CD4-positive, alpha-beta T cell treated with Interferon alpha-2 for 1 hour (primary cell): Measurements from ENCODE around the gene KRTAP5-9.
"Not testable (repeated sequence)": the region's sequence is repeated elsewhere in the genome, so short reads cannot be mapped to it uniquely, and the experiment has no call there.

Experiments used
- DNase-seq, 2 donors: peaks; one replicate each; pipeline ENCODE4 v3.0.0-alpha.2; 2020 to 2022

KRTAP5-9 gene, protein sequence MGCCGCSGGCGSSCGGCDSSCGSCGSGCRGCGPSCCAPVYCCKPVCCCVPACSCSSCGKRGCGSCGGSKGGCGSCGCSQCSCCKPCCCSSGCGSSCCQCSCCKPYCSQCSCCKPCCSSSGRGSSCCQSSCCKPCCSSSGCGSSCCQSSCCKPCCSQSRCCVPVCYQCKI

DNA sequence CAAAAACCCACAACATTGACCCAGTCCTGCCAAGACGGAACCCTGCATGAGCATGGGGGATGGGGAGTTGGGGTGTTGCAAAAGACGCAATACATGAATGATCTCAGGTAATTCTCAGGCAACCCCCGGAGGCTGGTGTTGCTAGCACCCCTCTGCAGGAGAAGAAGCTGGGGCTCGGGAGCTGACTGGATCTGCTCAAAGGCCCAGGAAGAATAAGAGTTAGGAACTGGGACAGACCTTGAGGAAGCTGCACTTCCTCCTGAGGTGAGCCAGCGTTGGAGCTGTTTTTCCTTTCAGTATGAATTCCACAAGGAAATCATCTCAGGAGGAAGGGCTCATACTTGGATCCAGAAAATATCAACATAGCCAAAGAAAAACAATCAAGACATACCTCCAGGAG, at the start of gene KRTAP5-9:
Gene KRTAP5-9 (plus strand): TSS at position 301 of the 400 bp plus-strand sequence. CDS start 238 bp downstream, outside the sequence.
- no peak for DNase-seq

DNA sequence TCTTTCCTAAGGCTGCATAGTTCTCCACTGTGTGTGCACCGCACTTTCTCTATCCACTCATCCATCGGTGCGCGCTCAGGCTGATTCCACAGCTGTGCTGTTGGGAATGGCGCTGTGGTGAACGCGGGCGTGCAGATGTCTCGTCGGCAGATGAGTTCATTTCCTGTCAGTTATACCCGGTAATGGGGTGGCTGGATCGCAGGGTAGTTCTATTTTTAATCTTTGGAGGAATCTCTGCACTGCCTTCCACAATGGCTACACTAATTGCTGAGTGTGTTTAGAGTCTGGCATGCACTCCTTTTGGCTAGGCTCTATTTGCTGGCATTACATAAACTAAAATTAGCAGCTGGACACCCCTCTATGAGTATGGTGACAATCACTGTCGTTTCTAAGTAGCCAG, 49.1 kb upstream of the KRTAP5-9 start:
- DNase-seq = no peak

DNA sequence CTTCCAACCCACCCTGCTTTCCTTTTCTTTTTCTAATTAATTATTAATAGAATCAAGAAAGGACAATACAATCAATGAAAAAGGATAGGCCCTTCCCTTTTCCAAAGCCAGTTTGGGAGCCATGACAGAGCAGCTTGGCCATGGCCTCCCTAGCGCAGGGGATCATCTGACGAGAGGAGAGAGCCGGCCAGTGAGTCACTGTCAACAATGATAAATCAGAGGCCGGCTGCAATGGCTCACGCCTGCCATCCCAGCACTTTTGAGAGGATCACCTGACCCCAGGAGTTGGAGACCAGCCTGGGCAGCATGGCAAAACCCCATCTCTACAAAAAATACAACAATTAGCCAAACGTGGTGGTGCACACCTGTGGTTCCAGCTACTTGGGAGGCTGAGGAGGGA, 48.7 kb upstream of the KRTAP5-9 start:
- DNase-seq = no peak

DNA sequence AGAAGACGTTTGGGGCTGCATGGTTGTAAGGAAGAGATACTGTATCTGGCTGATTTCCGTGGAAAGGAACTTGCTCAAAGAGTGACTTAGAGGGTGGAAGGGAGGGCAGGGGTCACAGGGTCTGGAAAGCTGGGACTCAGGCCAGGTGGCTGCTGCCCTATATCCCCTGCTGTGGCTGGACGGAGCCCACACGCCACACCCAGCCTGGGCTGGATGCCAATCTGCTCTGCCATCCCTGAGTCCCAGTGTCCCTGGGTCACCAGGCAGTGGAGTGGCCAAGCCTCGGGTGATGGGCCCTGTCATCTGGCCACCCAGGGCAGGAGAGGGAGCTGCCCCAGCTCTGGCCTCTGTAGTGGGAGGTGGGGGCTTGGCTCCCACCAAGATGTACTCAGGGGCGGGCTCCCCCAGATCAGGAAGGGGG, 47.6 kb upstream of the KRTAP5-9 start:
- no peak for DNase-seq

DNA sequence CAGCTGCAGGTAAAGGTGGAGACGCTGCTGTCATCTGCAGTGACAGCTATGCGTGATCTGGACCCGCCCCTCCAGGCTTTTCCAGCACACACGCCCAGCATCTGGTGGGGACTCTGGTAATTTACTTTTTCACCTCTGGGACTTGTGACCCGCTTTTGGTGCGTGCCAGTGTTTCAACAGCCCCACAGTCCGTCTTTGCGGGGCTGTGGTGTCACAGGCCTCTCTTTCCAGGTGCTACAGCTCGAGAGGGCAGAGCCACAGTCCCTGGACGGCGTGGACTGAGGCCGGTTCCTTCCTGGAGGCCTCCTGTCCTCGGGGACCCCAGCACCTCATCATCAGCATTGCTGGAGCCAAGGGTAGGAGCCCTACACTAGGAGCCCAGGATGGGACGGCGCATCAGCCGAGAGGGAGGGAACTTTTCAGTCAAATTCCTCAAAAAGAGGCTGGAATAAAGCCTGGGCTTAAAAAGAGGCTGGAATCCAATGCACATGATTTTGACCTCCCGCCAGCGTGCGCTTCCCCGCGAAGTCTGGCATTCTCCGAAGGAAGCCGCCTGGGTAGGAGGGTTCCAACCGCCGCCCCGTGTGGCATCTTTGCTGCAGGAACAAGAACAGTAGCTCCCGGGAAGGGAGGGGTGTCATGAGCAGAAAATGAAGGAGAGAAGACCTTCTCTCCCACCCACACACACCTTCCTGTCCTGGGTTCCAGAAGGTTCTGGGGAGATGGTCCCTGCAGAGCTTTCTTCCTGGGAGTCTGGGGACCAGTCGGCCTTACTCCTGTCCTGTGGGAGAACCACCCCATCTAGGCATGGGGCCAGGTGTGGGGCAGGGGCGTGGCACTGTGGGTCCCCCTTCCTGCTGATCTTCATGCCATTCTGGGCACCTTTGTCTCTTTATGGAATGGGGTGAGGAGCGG, 46.9 kb upstream of the KRTAP5-9 start:
- DNase-seq = no peak

DNA sequence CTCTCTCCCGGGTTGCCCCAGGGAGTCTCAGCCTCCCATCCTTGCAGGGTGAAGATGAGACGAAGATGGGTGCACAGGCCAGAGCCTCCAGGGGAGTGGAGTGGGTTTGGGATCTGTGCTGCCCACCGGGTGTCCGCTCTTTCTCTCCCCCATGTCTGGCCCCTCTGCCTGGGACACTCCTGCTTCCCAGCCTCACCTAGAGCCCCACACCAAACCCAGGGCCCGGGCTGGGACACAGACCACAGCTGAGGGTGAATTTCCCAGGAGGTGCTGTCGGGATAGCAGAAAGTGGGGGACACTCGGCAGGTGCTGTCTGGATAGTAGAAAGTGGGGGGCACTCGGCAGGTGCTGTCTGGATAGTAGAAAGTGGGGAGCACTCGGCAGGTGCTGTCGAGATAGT, 46.2 kb upstream of the KRTAP5-9 start:
- DNase-seq = no peak

DNA sequence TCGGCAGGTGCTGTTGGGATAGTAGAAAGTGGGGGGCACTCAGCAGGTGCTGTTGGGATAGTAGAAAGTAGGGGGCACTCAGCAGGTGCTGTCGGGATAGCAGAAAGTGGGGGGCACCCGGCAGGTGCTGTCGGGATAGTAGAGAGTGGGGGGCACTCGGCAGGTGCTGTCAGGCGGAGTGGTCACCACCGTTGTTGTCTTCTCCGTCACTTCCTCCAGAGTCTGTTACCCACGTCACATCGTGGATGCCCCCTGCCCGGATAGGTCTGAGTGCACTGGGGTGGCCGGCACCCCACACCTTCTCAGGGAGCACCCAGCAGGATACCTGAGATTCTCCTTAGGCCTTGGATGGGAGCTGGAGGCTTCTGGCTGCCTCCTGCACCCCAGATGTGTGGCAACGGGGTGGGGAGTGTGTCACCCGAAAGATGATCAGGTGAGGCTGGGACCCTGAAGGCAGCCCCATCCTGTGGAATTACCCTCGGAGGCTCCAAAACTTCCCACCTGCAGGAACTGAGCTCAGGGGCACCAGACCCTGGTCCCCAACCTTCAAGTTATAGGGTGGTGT, 45.3 kb upstream of the KRTAP5-9 start:
- DNase-seq = no peak

DNA sequence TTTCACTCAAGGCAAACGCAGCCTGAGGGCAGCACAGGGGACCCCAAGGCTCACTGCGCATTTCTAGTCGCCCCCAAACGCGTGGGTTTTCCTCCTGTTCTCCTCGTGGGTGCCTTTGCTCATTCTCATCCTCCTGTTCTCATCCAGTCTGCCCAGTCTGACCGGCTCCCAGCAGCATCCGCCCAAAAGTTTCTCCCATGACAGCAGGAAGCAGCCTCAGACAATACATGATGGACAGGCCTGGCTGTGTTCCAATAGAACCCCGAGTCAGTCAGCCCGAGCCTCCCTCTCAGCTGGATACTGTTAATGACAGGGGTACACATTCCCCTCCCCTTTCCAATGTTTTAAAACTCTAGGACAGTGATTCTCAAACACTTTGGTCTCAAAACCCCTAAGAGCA, 43.7 kb upstream of the KRTAP5-9 start:
- DNase-seq = no peak

DNA sequence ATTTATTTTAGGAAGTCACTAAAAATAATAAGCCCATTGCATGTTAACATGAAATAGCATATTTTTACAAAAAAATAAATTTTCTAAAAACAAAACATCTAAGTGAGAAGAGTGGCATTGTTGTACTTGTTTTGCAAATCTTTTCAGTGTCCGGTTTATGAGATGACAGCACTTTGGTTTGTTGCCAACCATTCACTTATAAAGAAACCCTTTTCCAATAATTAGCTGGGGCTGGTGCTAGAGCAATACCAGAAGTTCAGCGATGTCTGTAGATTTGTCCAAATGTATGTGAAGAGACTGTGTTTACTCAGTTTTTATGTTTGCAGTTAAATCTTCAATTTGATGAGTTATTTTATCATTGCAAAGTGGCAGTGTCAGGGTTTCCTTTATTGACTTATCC, 43.2 kb upstream of the KRTAP5-9 start:
- DNase-seq = no peak

DNA sequence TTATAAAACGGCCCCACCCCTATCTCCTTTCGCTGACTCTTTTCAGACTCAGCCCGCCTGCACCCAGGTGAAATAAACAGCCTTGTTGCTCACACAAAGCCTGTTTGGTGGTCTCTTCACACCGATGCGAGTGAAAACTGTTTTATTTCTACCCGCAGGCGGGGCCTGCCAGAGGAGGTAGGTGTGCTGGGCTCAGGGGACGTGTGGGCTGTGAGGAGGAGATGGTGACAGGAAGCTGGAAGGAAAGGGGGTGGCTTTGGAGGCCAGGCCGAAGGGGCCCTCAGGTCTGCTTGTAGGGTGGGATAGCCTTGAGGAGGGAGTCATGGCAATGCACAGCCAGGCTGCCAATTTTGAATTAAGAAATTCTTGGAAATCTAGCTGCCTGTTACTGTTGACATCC, 42.4 kb upstream of the KRTAP5-9 start:
- no peak for DNase-seq

DNA sequence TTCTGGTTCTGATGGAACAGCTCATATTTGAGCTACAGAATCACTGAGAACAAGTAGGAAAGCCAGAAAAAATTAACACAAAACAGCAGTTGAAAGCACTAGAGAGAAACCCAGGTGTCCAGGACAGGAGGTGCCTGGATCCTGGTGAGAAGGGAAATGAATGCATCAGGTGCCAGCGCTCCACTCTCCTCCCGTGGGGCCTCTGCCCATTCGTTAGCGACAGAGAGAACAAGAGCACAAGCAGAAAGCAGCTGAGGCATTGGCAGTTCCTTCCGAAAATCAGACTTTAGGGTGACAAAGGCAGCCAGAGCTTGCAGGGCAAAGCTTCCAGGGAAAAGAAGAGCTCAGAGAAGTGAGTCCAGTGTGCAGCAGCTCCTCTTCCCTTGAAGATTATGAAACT, 41.1 kb upstream of the KRTAP5-9 start:
- no peak for DNase-seq

DNA sequence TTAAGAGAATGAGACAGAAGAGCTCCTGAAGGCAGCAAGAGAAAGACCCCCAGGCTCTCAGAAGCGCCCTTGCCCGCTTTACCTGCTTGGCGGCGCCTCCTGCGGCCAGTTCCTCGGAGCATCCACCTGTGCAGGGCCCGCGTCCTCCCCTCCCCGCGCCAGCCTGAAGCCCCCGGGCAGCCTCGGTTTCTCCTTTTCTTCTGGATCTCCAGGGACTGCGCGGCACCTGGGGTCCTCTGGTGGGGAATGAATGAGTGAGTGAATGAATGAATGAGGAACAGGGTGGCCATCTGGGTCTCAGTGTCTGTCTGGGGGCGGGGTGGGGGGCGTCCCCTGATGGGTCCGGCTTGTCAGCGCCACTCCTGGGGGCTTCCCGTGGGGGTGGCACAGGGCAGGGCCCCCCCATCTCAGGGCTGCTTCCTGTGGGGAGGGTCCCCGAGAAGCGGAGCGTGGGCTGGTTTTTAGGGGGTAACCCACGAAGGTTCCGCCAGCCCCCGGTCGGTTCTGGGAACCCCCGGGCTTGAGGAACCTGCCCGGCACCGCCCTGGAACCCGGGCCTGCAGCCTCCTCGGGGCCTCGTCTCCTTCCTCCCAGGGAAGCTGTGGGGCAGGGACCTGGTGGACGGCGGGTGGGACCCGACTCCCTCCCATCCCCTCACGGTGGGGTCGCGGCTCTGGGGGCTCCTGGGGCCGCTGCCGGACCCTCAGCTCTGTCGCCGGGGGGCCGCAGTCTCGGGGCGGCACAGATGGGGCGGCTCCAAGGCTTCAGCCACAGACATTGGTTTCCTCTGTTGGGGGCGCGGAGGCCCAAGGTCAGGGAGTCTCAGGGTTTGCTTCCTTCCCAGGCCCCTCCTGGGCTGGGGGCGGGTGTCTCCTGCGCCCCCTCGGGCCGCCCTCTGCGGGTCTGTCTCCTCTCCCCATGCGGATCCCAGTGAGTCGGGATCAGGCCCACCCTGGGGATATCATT, 29.4 kb upstream of the KRTAP5-9 start:
- no peak for DNase-seq

DNA sequence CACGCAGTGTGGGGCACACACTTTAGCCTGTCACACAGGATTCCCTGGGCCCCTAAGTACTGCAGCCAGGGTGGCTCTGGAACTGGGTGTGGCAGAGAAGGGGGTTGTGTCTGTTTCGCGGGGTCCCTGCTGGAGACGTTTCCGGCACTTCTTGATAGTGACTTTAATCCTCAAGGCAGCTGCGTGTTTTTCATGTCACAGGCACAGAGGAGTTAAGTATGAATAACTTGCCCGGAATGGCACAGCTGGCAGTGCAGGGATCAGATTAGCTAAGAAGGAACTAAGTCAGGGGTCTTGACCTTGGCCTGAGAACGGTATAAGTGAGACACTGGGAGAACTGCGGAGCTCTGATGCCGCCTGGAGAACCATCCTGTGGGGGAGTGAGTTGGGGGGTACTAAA, 28.7 kb upstream of the KRTAP5-9 start:
- no peak for DNase-seq

DNA sequence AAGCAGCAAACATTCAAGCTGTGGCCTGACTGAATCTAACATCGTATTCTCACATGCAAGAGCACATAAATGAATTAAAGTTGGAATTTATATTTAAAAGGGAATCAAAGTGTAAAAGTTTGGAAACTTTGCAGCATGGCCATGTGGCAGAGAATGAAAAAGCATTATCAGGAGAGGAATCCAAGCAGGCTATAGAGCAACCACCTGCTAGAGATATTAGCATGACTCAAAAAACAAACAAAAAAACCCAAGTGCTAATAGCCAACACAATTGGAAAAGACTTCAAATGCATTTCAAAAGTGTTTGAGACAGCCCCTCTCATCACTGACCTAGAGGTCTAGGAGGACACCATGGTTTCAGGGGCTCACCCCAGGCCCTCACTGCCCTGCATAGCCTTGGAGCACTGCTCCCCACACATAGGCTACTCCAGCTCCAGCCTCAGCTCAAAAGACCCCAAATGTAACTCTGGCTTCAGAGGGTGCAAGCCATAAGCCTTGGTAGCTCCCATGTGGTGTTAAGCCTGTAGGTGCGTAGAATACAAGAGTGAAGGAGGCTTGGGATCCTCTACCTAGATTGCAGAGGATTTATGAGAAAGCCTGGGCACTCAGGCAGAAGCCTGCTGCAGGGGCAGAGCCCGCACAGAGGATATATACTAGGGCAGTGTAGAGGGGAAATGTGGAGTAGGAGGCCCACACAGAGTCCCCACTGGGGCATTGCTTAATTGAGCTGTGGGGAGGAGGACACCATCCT, 22.9 kb upstream of the KRTAP5-9 start:
- DNase-seq = no peak

DNA sequence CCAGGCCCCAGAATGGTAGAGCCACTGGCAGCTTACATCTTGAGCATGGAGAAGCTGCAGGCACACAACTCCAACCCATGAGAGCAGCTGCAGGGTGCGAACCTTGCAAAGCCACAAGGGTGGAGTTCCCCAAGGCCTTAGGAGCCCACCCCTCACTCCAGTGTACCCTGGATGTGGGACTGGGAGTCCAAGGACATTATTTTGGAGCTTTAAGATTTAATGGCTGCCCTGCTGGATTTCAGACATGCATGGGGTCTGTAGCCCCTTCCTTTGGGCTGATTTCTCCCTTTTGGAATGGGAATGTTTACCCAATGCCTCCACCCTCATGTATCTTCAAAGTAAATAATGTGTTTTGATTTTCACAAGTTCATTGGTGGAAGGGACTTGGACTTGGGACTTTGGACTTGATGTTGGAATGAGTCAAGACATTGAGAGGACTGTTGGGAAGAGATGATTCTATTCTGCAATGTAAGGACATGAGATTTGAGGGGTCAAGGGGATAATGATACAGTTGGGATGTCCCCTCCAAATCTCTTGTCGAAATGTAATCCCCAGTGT, 22.2 kb upstream of the KRTAP5-9 start:
- DNase-seq = no peak

DNA sequence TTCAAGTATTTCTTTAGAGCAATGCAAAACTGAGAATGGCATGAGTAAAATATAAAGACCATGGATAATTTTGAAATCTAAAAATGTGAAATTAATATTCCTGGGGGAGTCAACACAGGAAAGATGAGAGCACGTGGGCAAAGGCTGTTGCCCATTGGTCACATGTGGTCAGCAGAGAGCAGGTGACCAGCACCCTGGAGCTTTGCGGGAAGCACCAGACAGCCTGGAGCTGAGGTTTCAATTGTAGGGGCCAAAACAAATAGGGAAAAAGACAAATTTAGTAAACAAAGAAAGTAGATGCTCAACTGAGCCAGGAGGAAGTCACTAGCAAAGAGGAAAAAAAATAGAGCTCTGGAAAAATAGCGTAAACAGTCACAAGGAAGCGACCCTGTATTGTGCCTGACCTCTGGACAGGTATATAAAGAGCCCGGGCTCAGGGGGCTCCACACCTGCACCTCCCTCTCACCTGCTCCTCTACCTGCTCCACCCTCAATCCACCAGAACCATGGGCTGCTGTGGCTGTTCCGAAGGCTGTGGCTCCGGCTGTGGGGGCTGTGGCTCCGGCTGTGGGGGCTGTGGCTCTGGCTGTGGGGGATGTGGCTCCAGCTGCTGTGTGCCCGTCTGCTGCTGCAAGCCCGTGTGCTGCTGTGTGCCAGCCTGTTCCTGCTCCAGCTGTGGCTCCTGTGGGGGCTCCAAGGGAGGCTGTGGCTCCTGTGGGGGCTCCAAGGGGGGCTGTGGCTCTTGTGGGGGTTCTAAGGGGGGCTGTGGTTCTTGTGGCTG, 21.2 kb upstream of the KRTAP5-9 start, which contains the start of gene KRTAP5-7:
Gene KRTAP5-7 (plus strand): TSS at position 472 of the 780 bp plus-strand sequence. CDS start 34 bp downstream, at position 506.
- not testable (repeated sequence) for DNase-seq

DNA sequence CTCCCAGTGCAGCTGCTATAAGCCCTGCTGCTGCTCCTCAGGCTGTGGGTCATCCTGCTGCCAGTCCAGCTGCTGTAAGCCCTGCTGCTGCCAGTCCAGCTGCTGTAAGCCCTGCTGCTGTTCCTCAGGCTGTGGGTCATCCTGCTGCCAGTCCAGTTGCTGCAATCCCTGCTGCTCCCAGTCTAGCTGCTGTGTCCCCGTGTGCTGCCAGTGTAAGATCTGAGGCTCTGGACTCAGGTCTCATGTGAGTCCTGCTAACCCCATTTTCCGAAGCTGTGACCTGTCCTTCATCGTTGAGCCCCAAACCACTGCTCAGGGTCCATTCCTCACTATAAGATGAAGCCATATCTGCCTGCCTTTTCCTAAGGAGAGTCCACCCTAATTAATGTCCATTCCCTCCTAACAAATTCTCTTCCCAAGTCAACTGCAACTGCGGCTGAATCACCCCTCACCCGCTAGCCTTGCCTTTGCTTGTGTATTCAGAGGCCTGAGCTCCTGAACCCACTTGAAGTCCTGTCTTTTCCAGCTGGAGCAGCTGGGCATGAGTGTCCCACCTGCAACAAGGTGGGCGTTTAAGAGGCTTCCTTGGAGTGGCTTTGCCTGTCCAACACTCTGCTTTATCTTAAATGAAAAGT, 20.5 kb upstream of the KRTAP5-9 start:
- DNase-seq = no peak

DNA sequence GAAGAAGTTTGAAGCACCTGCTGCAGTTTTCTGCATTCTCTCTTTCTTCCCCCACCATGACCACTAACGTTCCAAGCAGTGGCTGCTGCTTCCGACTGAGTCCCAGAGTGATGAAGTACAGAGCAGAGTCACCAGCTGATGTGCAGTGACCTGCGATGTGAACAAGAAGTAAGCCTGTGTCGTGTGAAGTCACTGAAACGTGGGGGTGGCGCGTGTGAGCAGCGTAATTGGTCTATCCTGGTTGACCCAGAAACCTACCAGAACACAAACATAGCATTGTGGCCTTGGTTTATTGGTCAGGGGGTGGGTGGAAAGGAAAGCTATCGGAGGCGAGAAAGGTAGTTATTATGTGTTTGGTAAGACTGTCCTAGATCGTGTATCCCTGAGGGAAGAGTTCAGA, 17.6 kb upstream of the KRTAP5-9 start:
- DNase-seq = no peak

DNA sequence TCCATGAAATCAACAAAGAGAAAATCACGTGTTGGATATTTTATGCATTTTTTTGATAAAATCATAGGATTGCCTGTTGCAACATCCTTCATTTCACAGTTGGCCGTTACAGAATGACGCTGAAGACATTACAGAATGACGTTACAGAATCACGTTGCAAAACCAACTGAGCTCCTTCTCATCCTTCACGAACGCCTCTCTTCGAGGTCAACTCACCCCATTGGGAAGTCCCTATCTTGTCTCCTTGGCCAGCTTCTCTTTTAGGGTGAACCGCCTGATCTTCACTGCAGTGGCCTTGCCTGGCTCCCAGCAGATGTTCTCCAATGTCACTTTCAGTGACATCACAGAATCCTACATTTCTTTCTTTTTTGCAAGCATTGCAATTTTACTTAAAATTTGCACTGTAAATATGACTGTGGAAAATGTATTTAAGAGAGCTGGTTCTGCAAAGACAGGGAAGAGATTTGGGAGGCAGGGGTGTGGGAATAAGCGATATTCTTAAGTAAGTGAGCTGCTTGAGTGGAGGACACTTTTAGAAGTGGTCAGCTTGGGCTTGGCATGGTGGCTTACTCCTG, 16.1 kb upstream of the KRTAP5-9 start:
- no peak for DNase-seq
